Right lung (tissue), 5 donors: Measurements from ENCODE around the gene LRRC41. TPM values are rescaled to one million over a fixed set of nuclear protein-coding genes. Genes with fewer than 3 reads are reported as not detected.
"Not testable (repeated sequence)": the region's sequence is repeated elsewhere in the genome, so short reads cannot be mapped to it uniquely, and the experiment has no call there.

Experiments used
- DNase-seq, 2 donors: peaks; one replicate each; pipeline ENCODE4 v3.0.0-alpha.2; 2013
- polyA plus RNA-seq, 5 donors: library from polyadenylated mRNA; unstranded; fragments of 120-200 nt; gene quantifications; one replicate each; pipeline versions ENCODE4 v1.2.1 to v1.2.3, GENCODE V29; 2013; ENCODE audit warnings: inconsistent platforms in 1 of 5, low replicate concordance in 1 of 5; ENCODE audit not compliant: insufficient read length in 5 of 5, insufficient read depth in 1 of 5

LRRC41 gene
- polyA plus RNA-seq, 5 donors: 66.0 to 85.9 (median 84.0) TPM

- not testable (repeated sequence) for DNase-seq
Observed at GRCh38 chr1:46330381-46330780, 27.0 kb upstream of the LRRC41 start.

- DNase-seq: not testable (repeated sequence)
Observed at GRCh38 chr1:46329807-46330206, 26.4 kb upstream of the LRRC41 start.

GRCh38 chr1:46328182-46328581, 24.8 kb upstream of the LRRC41 start:
- DNase-seq: not testable (repeated sequence)

GRCh38 chr1:46325285-46326076, 22.1 kb upstream of the LRRC41 start:
- DNase-seq: not testable (repeated sequence)

- not testable (repeated sequence) for DNase-seq
Observed at GRCh38 chr1:46322191-46322590, 18.8 kb upstream of the LRRC41 start.

- DNase-seq: not testable (repeated sequence)
Observed at GRCh38 chr1:46319960-46320914, 16.8 kb upstream of the LRRC41 start.

- DNase-seq: not testable (repeated sequence)
Observed at GRCh38 chr1:46319301-46319700, 15.9 kb upstream of the LRRC41 start.

- no peak for DNase-seq
Observed at GRCh38 chr1:46317323-46317722, 13.9 kb upstream of the LRRC41 start.

GRCh38 chr1:46315669-46316403, 12.4 kb upstream of the LRRC41 start:
- DNase-seq: no peak

- no peak for DNase-seq
Observed at GRCh38 chr1:46310321-46310720, 6.9 kb upstream of the LRRC41 start.

GRCh38 chr1:46309401-46310159, 6.2 kb upstream of the LRRC41 start:
- no peak for DNase-seq

GRCh38 chr1:46306159-46306530, 2.7 kb upstream of the LRRC41 start:
- DNase-seq: no peak

GRCh38 chr1:46303872-46304326, 483 bp upstream of the LRRC41 start:
- no peak for DNase-seq

- peak in 1 of 2 donors; percentile 53 for DNase-seq
Observed at GRCh38 chr1:46302641-46303037, 777 bp downstream of the LRRC41 start.

GRCh38 chr1:46301808-46302640, 1.4 kb downstream of the LRRC41 start:
- DNase-seq: peak; percentile 56 to 77

GRCh38 chr1:46301406-46301807, 2.0 kb downstream of the LRRC41 start:
- DNase-seq: no peak

- DNase-seq: no peak
Observed at GRCh38 chr1:46300673-46301405, 2.6 kb downstream of the LRRC41 start.

- DNase-seq: no peak
Observed at GRCh38 chr1:46298387-46298786, 5.0 kb downstream of the LRRC41 start.

GRCh38 chr1:46295306-46295705, 8.1 kb downstream of the LRRC41 start:
- no peak for DNase-seq
